Vagina (tissue), 2 donors: ENCODE results near the gene LSM6.

Source experiments
- CTCF ChIP-seq, 3 experiments: fragments of 450-650 bp in 2 of 3; fragments of 200-600 bp in 1 of 3; sonication (generic) in 1 of 3; IDR thresholded peaks; one replicate each; pipeline ENCODE4 v1.5.1; 2017 to 2019; ENCODE audit warnings: antibody characterized with exemption in 3 of 3, mild to moderate bottlenecking in 2 of 3, moderate library complexity in 2 of 3
- POLR2A ChIP-seq, 2 donors: fragments of 450-650 bp; IDR thresholded peaks; one replicate each; pipeline ENCODE4 v1.6.1; 2017; ENCODE audit warnings: antibody characterized with exemption in 2 of 2, mild to moderate bottlenecking in 2 of 2, moderate library complexity in 2 of 2
- POLR2AphosphoS5 ChIP-seq, 2 donors: sonication (generic); formaldehyde crosslinking; IDR thresholded peaks; one replicate each; pipeline ENCODE4 v1.9.0; 2017; ENCODE audit warnings: antibody characterized with exemption in 2 of 2, mild to moderate bottlenecking in 2 of 2, low read depth in 1 of 2; ENCODE audit not compliant: insufficient read depth in 1 of 2

- TF ChIP-seq CTCF (IDR thresholded peaks at IDR 0.05) (no peak), POLR2AphosphoS5 (IDR thresholded peaks at IDR 0.05; ENCODE audit: insufficient read depth in 1 of 2, low read depth in 1 of 2) (no peak), POLR2A (IDR thresholded peaks at IDR 0.05) (no peak)
Measured at GRCh38 chr4:146186041-146186440, 10.5 kb downstream of the LSM6 start.
